KOPT-K1 (cell line): ENCODE data around the gene WDSUB1.

Experiments used
- H3K27ac ChIP-seq: fragments of 200-600 bp; sonication (generic); 2 replicates; pipeline ENCODE4 v1.5.1; 2016; ENCODE audit warnings: antibody characterized with exemption, mild to moderate bottlenecking, low read depth, low read length; ENCODE audit not compliant: poor library complexity, severe bottlenecking
- H3K36me3 ChIP-seq: fragments of 200-600 bp; sonication (generic); 2 replicates; pipeline ENCODE4 v1.5.1; 2017; ENCODE audit warnings: antibody characterized with exemption, mild to moderate bottlenecking, low read length, moderate library complexity; ENCODE audit not compliant: insufficient read depth
- H3K9me3 ChIP-seq: fragments of 200-600 bp; sonication (generic); 2 replicates; pipeline ENCODE4 v1.5.1; 2017; ENCODE audit warnings: antibody characterized with exemption, low read length, mild to moderate bottlenecking; ENCODE audit not compliant: insufficient read depth, poor library complexity, severe bottlenecking

WDSUB1 gene

GRCh38 chr2:159285929-159286708 is at the start of gene WDSUB1:
WDSUB1 (minus strand) TSS chr2:159286703; CDS start chr2:159283069, 3,634 bp downstream.
- Histone ChIP-seq H3K36me3 (peaks cover 7% of the 10 kb centered on the region; the same call in 1 of the 2 replicates), H3K27ac (peak within 1 kb of the TSS; percentile 68), H3K9me3 (no peaks in the 10 kb centered on the region)

GRCh38 chr2:159326569-159327255 is 40.2 kb upstream of the WDSUB1 start:
- Histone ChIP-seq H3K27ac (no peak overlapping the region), H3K9me3 (no peaks in the 10 kb centered on the region), H3K36me3 (peaks cover 16% of the 10 kb centered on the region)

GRCh38 chr2:159322419-159322818 is 35.9 kb upstream of the WDSUB1 start:
- Histone ChIP-seq H3K36me3 (peaks cover 12% of the 10 kb centered on the region; the same call in 1 of the 2 replicates), H3K27ac (no peak overlapping the region), H3K9me3 (no peaks in the 10 kb centered on the region)

GRCh38 chr2:159317392-159318088 is 31.0 kb upstream of the WDSUB1 start:
- H3K9me3 ChIP-seq, result no peaks in the 10 kb centered on the region
- H3K36me3 ChIP-seq, result no peaks in the 10 kb centered on the region; the same call in 1 of the 2 replicates
- H3K27ac ChIP-seq, result no peak overlapping the region

- no peaks in the 10 kb centered on the region for H3K36me3 ChIP-seq
- peaks cover 19% of the 10 kb centered on the region for H3K9me3 ChIP-seq
- no peak overlapping the region for H3K27ac ChIP-seq
Observed at GRCh38 chr2:159307942-159308341, 21.4 kb upstream of the WDSUB1 start.

GRCh38 chr2:159300586-159300985 is 14.1 kb upstream of the WDSUB1 start:
- no peaks in the 10 kb centered on the region for H3K36me3 ChIP-seq

GRCh38 chr2:159298967-159299366 is 12.5 kb upstream of the WDSUB1 start:
- Histone ChIP-seq H3K36me3 (no peaks in the 10 kb centered on the region), H3K9me3 (peaks cover 7% of the 10 kb centered on the region), H3K27ac (no peak overlapping the region)

More at GRCh38 chr2:159300586-159300985, 14.1 kb upstream of the WDSUB1 start:
- no peak overlapping the region for H3K27ac ChIP-seq
- H3K9me3 ChIP-seq, result peaks cover 19% of the 10 kb centered on the region

- H3K9me3 ChIP-seq, result no peaks in the 10 kb centered on the region
Observed at GRCh38 chr2:159297042-159297707, 10.7 kb upstream of the WDSUB1 start.

GRCh38 chr2:159292157-159292556 is 5.7 kb upstream of the WDSUB1 start:
- H3K36me3 ChIP-seq, result no peaks in the 10 kb centered on the region
- no peak overlapping the region for H3K27ac ChIP-seq
- H3K9me3 ChIP-seq, result no peaks in the 10 kb centered on the region

More at GRCh38 chr2:159297042-159297707, 10.7 kb upstream of the WDSUB1 start:
- Histone ChIP-seq H3K36me3 (no peaks in the 10 kb centered on the region), H3K27ac (no peak overlapping the region)

- peak overlapping the region; percentile 30 for H3K27ac ChIP-seq
- H3K9me3 ChIP-seq, result no peaks in the 10 kb centered on the region
- no peaks in the 10 kb centered on the region for H3K36me3 ChIP-seq
Observed at GRCh38 chr2:159290289-159290907, 3.9 kb upstream of the WDSUB1 start.

GRCh38 chr2:159287733-159288132 is 1.2 kb upstream of the WDSUB1 start:
- H3K27ac ChIP-seq, result no peak overlapping the region
- no peaks in the 10 kb centered on the region; the same call in 1 of the 2 replicates for H3K36me3 ChIP-seq
- no peaks in the 10 kb centered on the region for H3K9me3 ChIP-seq

GRCh38 chr2:159286709-159287441 is 372 bp upstream of the WDSUB1 start:
- Histone ChIP-seq H3K9me3 (no peaks in the 10 kb centered on the region), H3K36me3 (no peaks in the 10 kb centered on the region; the same call in 1 of the 2 replicates), H3K27ac (peak overlapping the region; percentile 68)

GRCh38 chr2:159285433-159285832 is 1.1 kb downstream of the WDSUB1 start:
- Histone ChIP-seq H3K27ac (no peak overlapping the region), H3K9me3 (no peaks in the 10 kb centered on the region), H3K36me3 (peaks cover 8% of the 10 kb centered on the region; the same call in 1 of the 2 replicates)

- Histone ChIP-seq H3K36me3 (peaks cover 10% of the 10 kb centered on the region; the same call in 1 of the 2 replicates), H3K27ac (no peak overlapping the region), H3K9me3 (no peaks in the 10 kb centered on the region)
Observed at GRCh38 chr2:159283529-159283928, 3.0 kb downstream of the WDSUB1 start.
